Measurements from ENCODE around the gene DAB2. TPM values are rescaled to one million over a fixed set of nuclear protein-coding genes. Genes with fewer than 3 reads are reported as not detected.

DAB2 gene
- total RNA-seq, 2 donors from 2014 or later = 12.3 to 23.8 TPM

DNA sequence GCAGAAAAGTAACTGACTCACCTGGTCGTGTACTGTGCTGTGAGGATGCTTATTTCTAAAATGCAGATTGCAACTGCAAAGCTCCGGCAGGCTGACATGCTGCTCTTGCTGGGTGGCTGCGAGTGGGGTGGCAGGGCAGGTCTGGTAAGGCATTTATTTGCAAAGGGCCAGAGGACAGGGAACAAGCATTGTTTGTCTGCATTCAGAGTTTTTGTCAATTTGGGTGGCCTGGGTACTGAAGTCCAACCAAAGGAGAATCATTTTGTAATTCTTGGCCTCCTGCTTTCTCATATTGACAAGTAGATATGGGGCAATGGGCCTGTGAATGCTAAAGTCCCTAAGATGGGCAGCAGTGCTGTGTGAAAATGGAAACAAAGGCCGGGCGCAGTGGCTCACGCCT is 60.4 kb downstream of the DAB2 start, which contains the start of gene C9:
TSS of gene C9 (minus strand) at position 129 of the 400 bp plus-strand sequence. CDS start at position 98, 31 bp downstream.
- Histone ChIP-seq H3K27ac (ENCODE audit: low read depth, low read length) (no peak within 1 kb of the TSS), H3K36me3 (ENCODE audit: control insufficient read depth, insufficient read depth, low read length) (no peaks in the 10 kb centered on the region), H3K4me3 (ENCODE audit: low read length) (no peak within 1 kb of the TSS), H3K4me1 (ENCODE audit: control insufficient read depth, insufficient read depth, low read length) (no peaks in the 10 kb centered on the region), H3K27me3 (ENCODE audit: control insufficient read depth, insufficient read depth, low read length, poor library complexity, severe bottlenecking) (no peaks in the 10 kb centered on the region), H3K9me3 (ENCODE audit: control insufficient read depth, low read length) (no peaks in the 10 kb centered on the region), H3K9ac (ENCODE audit: extremely low read depth, low read length, poor library complexity, severe bottlenecking) (no peak within 1 kb of the TSS)
- Mint-ChIP-seq H3K9me3 (no peaks in the 10 kb centered on the region), H3K27me3 (ENCODE audit: insufficient read depth) (no peaks in the 10 kb centered on the region), H3K36me3 (ENCODE audit: low read depth) (no peaks in the 10 kb centered on the region), H3K27ac (no peak within 1 kb of the TSS), H3K4me3 (no peak within 1 kb of the TSS), H3K4me1 (no peaks in the 10 kb centered on the region)
- DNase-seq = no peak
- WGBS, 2 experiments (ENCODE audit: insufficient coverage in 1 of 2, insufficient read length in 1 of 2) = 67 to 77% methylated on average over 1 to 6 of the region's 6 CpGs
- TF ChIP-seq, protein P1, sequence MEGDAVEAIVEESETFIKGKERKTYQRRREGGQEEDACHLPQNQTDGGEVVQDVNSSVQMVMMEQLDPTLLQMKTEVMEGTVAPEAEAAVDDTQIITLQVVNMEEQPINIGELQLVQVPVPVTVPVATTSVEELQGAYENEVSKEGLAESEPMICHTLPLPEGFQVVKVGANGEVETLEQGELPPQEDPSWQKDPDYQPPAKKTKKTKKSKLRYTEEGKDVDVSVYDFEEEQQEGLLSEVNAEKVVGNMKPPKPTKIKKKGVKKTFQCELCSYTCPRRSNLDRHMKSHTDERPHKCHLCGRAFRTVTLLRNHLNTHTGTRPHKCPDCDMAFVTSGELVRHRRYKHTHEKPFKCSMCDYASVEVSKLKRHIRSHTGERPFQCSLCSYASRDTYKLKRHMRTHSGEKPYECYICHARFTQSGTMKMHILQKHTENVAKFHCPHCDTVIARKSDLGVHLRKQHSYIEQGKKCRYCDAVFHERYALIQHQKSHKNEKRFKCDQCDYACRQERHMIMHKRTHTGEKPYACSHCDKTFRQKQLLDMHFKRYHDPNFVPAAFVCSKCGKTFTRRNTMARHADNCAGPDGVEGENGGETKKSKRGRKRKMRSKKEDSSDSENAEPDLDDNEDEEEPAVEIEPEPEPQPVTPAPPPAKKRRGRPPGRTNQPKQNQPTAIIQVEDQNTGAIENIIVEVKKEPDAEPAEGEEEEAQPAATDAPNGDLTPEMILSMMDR (conservative IDR thresholded peaks at IDR 0.05) = no peak

DNA sequence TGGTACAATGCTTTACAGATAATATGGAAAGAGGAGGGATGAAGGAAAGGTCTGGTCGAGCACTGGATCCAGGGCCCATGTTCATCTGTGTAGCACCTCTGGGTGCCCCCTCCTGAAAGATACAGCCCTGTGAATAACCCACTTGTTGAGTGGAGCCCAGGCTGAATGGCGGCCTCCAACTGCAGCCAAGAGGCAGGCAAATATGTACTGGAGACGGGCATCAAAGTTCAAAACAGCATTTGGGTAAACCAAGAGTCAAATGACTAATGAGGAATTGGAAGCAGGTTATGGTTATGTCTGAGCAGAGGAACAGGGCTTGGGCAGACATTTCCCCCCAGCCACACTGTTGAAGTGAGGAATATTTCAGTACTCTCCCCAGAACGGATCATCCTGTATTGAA is 61.6 kb downstream of the DAB2 start:
- Histone ChIP-seq H3K4me3 (ENCODE audit: low read length) (no peak overlapping the region), H3K4me1 (ENCODE audit: control insufficient read depth, insufficient read depth, low read length) (no peaks in the 10 kb centered on the region), H3K9me3 (ENCODE audit: control insufficient read depth, low read length) (no peaks in the 10 kb centered on the region), H3K27ac (ENCODE audit: low read depth, low read length) (no peak overlapping the region), H3K36me3 (ENCODE audit: control insufficient read depth, insufficient read depth, low read length) (no peaks in the 10 kb centered on the region), H3K27me3 (ENCODE audit: control insufficient read depth, insufficient read depth, low read length, poor library complexity, severe bottlenecking) (no peaks in the 10 kb centered on the region), H3K9ac (ENCODE audit: extremely low read depth, low read length, poor library complexity, severe bottlenecking) (no peak overlapping the region)
- no peaks in the 10 kb centered on the region for H3K4me1 Mint-ChIP-seq
- H3K27ac Mint-ChIP-seq = no peak overlapping the region
- DNase-seq = no peak
- H3K4me3 Mint-ChIP-seq = no peak overlapping the region
- H3K9me3 Mint-ChIP-seq = no peaks in the 10 kb centered on the region
- TF ChIP-seq, protein P1 (conservative IDR thresholded peaks at IDR 0.05) = no peak
- no peaks in the 10 kb centered on the region for H3K36me3 Mint-ChIP-seq (ENCODE audit: low read depth)
- 87 to 88% methylated on average over 3 to 4 of the region's 4 CpGs for WGBS, 2 experiments (ENCODE audit: insufficient coverage in 1 of 2, insufficient read length in 1 of 2)
- H3K27me3 Mint-ChIP-seq (ENCODE audit: insufficient read depth) = no peaks in the 10 kb centered on the region

DNA sequence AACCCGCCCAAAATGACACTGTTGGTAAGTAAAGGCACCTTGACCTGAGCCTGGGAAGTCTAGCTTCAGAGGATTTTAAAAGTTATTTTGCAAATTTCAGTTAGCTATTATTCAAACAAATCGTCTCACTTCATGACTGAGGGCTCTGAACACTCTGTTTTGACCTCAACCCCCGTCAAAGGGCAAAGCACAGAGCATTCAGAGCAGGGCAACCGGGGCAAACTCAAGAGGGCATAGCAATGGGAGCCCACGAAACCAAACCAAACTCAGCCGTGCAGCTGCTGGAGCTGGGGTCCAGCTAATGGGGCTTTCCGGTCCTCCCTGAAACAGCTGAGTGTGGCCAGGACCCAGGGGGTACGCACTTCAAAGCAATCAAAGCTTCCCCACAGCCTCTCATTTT is 62.1 kb downstream of the DAB2 start:
- WGBS, 2 experiments (ENCODE audit: insufficient coverage in 1 of 2, insufficient read length in 1 of 2) = 86 to 90% methylated on average over 6 to 8 of the region's 8 CpGs
- Mint-ChIP-seq H3K27ac (no peak overlapping the region), H3K27me3 (ENCODE audit: insufficient read depth) (no peaks in the 10 kb centered on the region)

More for the DNA sequence above, 62.1 kb downstream of the DAB2 start:
- Mint-ChIP-seq H3K36me3 (ENCODE audit: low read depth) (no peaks in the 10 kb centered on the region), H3K4me3 (no peak overlapping the region), H3K9me3 (no peaks in the 10 kb centered on the region), H3K4me1 (no peaks in the 10 kb centered on the region)
- no peaks in the 10 kb centered on the region for H3K27me3 ChIP-seq (ENCODE audit: control insufficient read depth, insufficient read depth, low read length, poor library complexity, severe bottlenecking)
- no peak overlapping the region for H3K27ac ChIP-seq (ENCODE audit: low read depth, low read length)
- H3K4me1 ChIP-seq (ENCODE audit: control insufficient read depth, insufficient read depth, low read length) = no peaks in the 10 kb centered on the region
- TF ChIP-seq, protein P1 (conservative IDR thresholded peaks at IDR 0.05) = no peak
- no peak for DNase-seq
- H3K9ac ChIP-seq (ENCODE audit: extremely low read depth, low read length, poor library complexity, severe bottlenecking) = no peak overlapping the region
- no peaks in the 10 kb centered on the region for H3K36me3 ChIP-seq (ENCODE audit: control insufficient read depth, insufficient read depth, low read length)
- no peak overlapping the region for H3K4me3 ChIP-seq (ENCODE audit: low read length)
- H3K9me3 ChIP-seq (ENCODE audit: control insufficient read depth, low read length) = no peaks in the 10 kb centered on the region
